VCaP (cell line): ENCODE results near the gene BPTF.
"Not testable (repeated sequence)": the region's sequence is repeated elsewhere in the genome, so short reads cannot be mapped to it uniquely, and the experiment has no call there.

ENCODE experiments used
- H3K27ac ChIP-seq: fragments of 450-650 bp; 2 replicates; pipeline ENCODE4 v1.5.1; 2017
- TF ChIP-seq, protein P1 (sequence below): fragments of 450-650 bp; conservative IDR thresholded peaks from 2 replicates; pipeline ENCODE4 v1.5.1; 2017; ENCODE audit warnings: mild to moderate bottlenecking, moderate library complexity

Gene BPTF

DNA sequence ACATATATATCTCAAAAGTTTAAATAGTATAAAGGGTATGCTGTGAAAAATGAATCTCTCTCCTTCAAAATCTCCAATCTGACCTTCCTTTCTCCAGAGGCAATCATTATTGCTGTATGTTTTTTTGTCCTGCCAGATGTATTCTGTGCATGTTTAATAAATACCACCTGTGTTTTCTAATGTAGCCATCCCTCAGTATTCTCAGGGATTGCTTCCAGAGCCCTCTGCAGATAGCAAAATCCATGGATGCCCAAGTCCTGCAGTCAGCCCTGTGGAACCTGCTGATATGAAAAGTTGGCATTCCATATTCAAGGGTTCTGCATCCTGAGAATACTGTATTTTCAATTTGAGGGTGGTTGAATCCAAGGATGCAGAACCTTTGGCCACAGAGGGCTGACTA is 42.9 kb downstream of the BPTF start:
- TF ChIP-seq, protein P1, sequence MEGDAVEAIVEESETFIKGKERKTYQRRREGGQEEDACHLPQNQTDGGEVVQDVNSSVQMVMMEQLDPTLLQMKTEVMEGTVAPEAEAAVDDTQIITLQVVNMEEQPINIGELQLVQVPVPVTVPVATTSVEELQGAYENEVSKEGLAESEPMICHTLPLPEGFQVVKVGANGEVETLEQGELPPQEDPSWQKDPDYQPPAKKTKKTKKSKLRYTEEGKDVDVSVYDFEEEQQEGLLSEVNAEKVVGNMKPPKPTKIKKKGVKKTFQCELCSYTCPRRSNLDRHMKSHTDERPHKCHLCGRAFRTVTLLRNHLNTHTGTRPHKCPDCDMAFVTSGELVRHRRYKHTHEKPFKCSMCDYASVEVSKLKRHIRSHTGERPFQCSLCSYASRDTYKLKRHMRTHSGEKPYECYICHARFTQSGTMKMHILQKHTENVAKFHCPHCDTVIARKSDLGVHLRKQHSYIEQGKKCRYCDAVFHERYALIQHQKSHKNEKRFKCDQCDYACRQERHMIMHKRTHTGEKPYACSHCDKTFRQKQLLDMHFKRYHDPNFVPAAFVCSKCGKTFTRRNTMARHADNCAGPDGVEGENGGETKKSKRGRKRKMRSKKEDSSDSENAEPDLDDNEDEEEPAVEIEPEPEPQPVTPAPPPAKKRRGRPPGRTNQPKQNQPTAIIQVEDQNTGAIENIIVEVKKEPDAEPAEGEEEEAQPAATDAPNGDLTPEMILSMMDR = no peak
- no peak overlapping the region for H3K27ac ChIP-seq

DNA sequence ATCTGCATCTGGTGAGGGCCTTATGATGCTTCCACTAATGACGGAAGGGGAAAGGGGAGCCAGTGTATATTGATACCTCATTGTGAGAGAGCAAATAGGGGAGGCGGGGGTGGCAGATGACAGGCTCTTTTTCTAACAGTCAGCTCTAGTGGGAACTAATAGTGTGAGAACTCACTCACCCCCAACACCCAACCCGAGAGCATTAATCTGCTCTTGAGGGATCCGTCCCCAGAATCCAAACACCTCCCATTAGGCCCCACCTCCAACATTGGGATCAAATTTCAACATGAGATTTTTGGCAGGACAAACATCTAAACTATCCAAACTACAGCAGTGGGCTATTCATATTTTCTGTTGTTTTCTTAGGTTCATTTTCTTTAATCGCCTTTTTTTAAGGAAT is 54.4 kb downstream of the BPTF start:
- TF ChIP-seq, protein P1 = no peak
- no peak overlapping the region for H3K27ac ChIP-seq

DNA sequence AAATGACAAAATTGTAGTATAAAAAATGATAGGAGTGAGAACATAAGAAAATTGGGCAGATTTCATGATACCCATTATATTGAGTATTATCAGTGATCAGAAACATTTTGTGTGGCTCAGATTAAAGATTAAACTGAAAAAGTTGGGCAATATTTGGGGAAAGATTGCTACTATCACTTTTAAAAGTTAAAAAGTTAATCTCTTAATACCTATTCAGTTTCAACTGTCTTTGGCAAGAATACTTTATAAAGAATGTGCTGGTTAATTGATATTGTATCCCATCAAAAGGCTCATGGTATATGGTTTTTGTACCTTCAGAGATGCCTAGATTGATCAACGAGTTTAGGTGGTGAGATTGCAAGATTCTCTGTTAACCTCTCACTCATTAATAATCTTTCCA is 55.8 kb downstream of the BPTF start:
- H3K27ac ChIP-seq = no peak overlapping the region
- TF ChIP-seq, protein P1 = no peak

DNA sequence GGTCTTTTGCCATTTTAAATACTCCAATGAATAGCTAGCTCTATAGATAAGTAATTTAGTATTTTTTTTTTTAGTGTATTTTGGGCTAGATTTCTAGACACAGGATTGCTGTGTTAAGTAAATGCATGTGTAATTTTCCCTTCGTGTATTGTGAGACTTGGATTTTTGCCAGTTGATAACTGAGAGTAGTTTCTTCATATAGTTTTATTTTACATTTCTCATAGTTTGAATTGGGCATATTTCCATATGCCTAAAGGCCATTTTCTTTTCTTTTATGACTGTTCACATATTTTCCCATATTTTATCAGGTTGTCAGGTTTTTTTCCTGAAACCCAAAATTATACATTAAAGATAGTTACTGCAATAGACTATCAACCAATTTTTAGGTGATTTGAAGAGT is 59.4 kb downstream of the BPTF start:
- TF ChIP-seq, protein P1 = no peak

DNA sequence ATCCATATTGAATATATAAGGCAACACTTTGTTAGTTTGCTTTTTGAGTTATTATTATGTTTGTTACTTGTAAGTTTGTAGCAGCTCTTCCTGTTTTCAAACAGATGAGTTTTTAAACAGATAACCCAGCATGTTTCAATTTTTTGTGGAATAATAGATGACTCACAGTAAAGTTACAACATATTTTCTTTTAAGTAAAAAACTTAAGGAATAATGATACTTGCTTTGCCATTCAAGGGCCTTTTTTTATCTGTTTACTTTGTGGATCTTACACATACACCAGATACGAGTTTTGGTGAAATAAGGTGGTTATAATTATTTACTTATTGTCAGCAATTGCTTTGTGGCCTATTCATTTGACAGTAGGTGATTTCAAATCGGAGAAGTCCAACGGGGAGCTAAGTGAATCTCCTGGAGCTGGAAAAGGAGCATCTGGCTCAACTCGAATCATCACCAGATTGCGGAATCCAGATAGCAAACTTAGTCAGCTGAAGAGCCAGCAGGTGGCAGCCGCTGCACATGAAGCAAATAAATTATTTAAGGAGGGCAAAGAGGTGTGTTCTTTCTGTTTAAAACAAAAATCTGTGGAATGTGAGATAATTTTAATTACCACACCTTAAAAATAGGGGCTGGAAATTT is 66.3 kb downstream of the BPTF start:
- peak overlapping the region; percentile 36 for H3K27ac ChIP-seq
- TF ChIP-seq, protein P1 = peak; percentile 82

More for the DNA sequence above, 59.4 kb downstream of the BPTF start:
- no peak overlapping the region for H3K27ac ChIP-seq

- TF ChIP-seq, protein P1 = no peak
Measured at GRCh38 chr17:67902511-67903231, 77.4 kb downstream of the BPTF start.

DNA sequence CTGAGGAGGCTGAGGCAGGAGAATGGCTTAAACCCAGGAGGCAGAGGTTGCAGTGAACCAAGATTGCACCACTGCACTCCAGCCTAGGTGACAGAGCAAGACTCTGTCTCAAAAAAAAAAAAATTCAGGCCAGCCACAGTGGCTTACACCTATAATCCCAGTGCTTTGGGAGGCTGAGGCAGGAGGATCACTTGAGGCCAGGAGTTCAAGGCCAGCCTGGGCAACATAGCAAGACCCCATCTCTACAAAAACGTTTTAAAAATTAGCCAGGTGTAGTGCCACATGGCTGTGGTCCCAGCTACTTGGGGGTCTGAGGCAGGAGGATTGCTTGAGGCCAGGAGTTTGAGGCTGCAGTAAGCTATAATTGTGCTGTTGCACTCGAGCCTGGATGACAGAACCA is 80.0 kb downstream of the BPTF start:
- H3K27ac ChIP-seq = not testable (repeated sequence)

More at GRCh38 chr17:67902511-67903231, 77.4 kb downstream of the BPTF start:
- H3K27ac ChIP-seq = no peak overlapping the region

DNA sequence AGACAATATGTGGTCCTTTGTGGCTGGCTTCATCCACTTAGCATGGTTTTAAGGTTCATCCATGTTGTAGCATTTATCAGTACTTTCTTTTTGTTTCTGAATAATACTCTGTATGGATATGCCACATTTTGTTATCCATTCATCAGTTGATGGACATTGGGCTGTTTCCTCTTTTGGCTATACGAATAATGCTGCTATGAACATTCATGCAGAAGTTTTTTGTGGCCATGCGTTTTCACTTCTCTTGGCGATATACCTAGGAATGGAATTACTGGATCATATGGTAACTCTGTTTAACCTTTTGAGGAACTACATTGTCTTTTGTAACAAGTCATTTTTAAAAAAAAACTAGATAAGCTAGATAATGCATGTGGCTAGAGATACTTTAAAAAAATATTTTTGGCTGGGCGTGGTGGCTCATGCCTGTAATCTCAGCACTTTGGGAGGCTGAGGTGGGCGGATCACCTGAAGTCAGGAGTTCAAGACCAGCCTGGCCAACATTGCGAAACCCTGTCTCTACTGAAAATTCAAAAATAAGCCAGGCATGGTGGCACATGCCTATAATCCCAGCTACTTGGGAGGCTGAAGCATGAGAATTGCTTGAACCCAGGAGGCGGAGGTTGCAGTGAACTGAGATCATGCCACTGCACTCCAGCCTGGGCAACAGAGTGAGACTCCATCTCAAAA is 85.0 kb downstream of the BPTF start:
- not testable (repeated sequence) for H3K27ac ChIP-seq
